Measurements from ENCODE around the gene SERPINE3.

DNA sequence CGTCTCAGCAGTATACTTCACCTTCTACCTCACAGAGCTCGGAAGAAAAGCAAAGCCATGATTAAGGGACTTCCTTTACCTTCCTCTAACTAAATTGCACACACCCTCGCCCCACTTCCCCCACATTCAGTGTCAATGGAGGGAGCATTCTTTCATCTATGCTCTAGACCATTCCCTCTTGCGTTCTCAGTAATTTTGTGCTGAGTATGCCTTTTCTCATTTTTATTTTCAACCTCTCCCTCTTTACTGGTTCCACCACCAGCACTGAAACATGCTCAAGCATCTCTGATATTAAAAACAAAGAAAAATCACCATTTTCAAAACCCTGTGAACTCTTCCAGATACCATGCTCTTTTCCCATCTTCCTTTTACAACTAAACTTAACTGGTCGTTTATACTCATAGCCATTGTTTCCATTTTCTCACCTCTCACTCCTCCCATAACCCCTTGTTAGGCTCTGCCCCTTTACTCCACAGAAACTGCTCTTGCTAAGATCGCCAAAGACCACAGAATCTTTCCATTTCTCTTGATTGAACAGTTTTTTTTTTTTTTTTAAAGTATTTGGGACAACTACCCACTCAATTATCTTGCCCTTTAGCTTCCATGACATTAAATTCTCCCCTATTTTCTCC lies 32.4 kb downstream of the SERPINE3 start:
- TF ChIP-seq FOXA1 (IDR thresholded peaks at IDR 0.05) (no peak), TARDBP (IDR thresholded peaks at IDR 0.05) (no peak), FOXM1 (IDR thresholded peaks at IDR 0.05; ENCODE audit: borderline replicate concordance) (no peak), BHLHE40 (IDR thresholded peaks at IDR 0.05; ENCODE audit: borderline replicate concordance) (no peak)
